HL-60 (cell line): ENCODE results near the gene SRI.

Experiments used
- DNase-seq, 2 experiments: peaks; one replicate each; pipeline ENCODE4 v3.0.0-alpha.2; 2010 to 2020; ENCODE audit warnings: low read depth in 1 of 2, low spot score in 1 of 2
- H3K27ac ChIP-seq: fragments of 250-450 bp; sonication (Bioruptor Pico); replicated peaks from 2 replicates; pipeline ENCODE4 v1.5.1; 2020; ENCODE audit warnings: mild to moderate bottlenecking, moderate library complexity
- H3K27me3 ChIP-seq: fragments of 250-450 bp; sonication (Bioruptor Pico); 2 replicates; pipeline ENCODE4 v1.5.1; 2021; ENCODE audit warnings: mild to moderate bottlenecking, moderate library complexity; ENCODE audit not compliant: insufficient read depth, poor library complexity, severe bottlenecking
- H3K4me3 ChIP-seq: replicated peaks from 2 replicates; pipeline ENCODE4 v1.5.1; 2011; ENCODE audit warnings: mild to moderate bottlenecking, control low read depth, low read length; ENCODE audit not compliant: insufficient read depth
- CTCF ChIP-seq: IDR thresholded peaks from one replicate; pipeline ENCODE4 v1.5.1; 2011; ENCODE audit warnings: low read length, control low read depth, inconsistent platforms; ENCODE audit not compliant: insufficient read depth
- GABPA ChIP-seq: IDR thresholded peaks from 2 replicates; pipeline ENCODE4 v1.6.1; 2012; ENCODE audit warnings: low read depth
- POLR2AphosphoS5 ChIP-seq: IDR thresholded peaks from 2 replicates; pipeline ENCODE4 v1.6.1; 2012; ENCODE audit warnings: low read depth
- REST ChIP-seq: IDR thresholded peaks from 2 replicates; pipeline ENCODE4 v1.6.1; 2012; ENCODE audit warnings: low read depth; ENCODE audit not compliant: insufficient replicate concordance
- SPI1 ChIP-seq: IDR thresholded peaks from 2 replicates; pipeline ENCODE4 v1.6.1; 2012; ENCODE audit warnings: low read depth, mild to moderate bottlenecking, borderline replicate concordance

SRI gene

GRCh38 chr7:88215295-88215694 lies 4.5 kb downstream of the SRI start:
- H3K27ac ChIP-seq, result no peak overlapping the region
- no peak overlapping the region for H3K4me3 ChIP-seq
- no peaks in the 10 kb centered on the region for H3K27me3 ChIP-seq
- TF ChIP-seq REST (no peak), CTCF (no peak), POLR2AphosphoS5 (no peak)
- DNase-seq, result no peak

- no peak for DNase-seq
- Histone ChIP-seq H3K27ac (no peak overlapping the region), H3K4me3 (no peak overlapping the region), H3K27me3 (no peaks in the 10 kb centered on the region)
- no peak for TF ChIP-seq POLR2AphosphoS5
- TF ChIP-seq GABPA, result no peak
- TF ChIP-seq SPI1, result no peak
- TF ChIP-seq CTCF, result no peak
- TF ChIP-seq REST, result no peak
Observed at GRCh38 chr7:88214456-88214855, 5.4 kb downstream of the SRI start.

GRCh38 chr7:88212918-88213317 lies 6.9 kb downstream of the SRI start:
- H3K4me3 ChIP-seq, result no peak overlapping the region
- TF ChIP-seq SPI1 (no peak), CTCF (no peak), POLR2AphosphoS5 (no peak), GABPA (no peak), REST (no peak)

More at GRCh38 chr7:88212918-88213317, 6.9 kb downstream of the SRI start:
- no peak for DNase-seq
- H3K27me3 ChIP-seq, result no peaks in the 10 kb centered on the region
- H3K27ac ChIP-seq, result no peak overlapping the region
